Measurements from ENCODE around the gene NBAS. TPM values are rescaled to one million over a fixed set of nuclear protein-coding genes. Genes with fewer than 3 reads are reported as not detected.
"Not testable (repeated sequence)": the region's sequence is repeated elsewhere in the genome, so short reads cannot be mapped to it uniquely, and the experiment has no call there.

NBAS gene
- total RNA-seq, 1 donor from 2014 or later = 36.0 TPM

GRCh38 chr2:15272942-15273341 lies 288.2 kb downstream of the NBAS start:
- intact Hi-C loops (cut with micrococcal nuclease) = no loop called here

GRCh38 chr2:15271941-15272542 lies 289.1 kb downstream of the NBAS start:
- intact Hi-C loops (cut with micrococcal nuclease) = no loop called here

- intact Hi-C loops (cut with micrococcal nuclease) = no loop called here
Observed at GRCh38 chr2:15271276-15271675, 289.9 kb downstream of the NBAS start.

- intact Hi-C loops (cut with micrococcal nuclease) = no loop called here
Observed at GRCh38 chr2:15269043-15269442, 292.1 kb downstream of the NBAS start.

- intact Hi-C loops (cut with micrococcal nuclease) = no loop called here
Observed at GRCh38 chr2:15265889-15266288, 295.2 kb downstream of the NBAS start.

GRCh38 chr2:15263976-15264685 lies 297.0 kb downstream of the NBAS start:
- intact Hi-C loops (cut with micrococcal nuclease) = no loop called here

- intact Hi-C loops (cut with micrococcal nuclease) = no loop called here
Observed at GRCh38 chr2:15262792-15263191, 298.3 kb downstream of the NBAS start.

GRCh38 chr2:15260835-15261234 lies 300.3 kb downstream of the NBAS start:
- intact Hi-C loops (cut with micrococcal nuclease) = no loop called here

GRCh38 chr2:15260196-15260595 lies 300.9 kb downstream of the NBAS start:
- intact Hi-C loops (cut with micrococcal nuclease) = no loop called here

- intact Hi-C loops (cut with micrococcal nuclease) = no loop called here
Observed at GRCh38 chr2:15259356-15259756, 301.8 kb downstream of the NBAS start.

GRCh38 chr2:15258385-15258784 lies 302.7 kb downstream of the NBAS start:
- intact Hi-C loops (cut with micrococcal nuclease) = not testable (repeated sequence)

GRCh38 chr2:15253835-15254286 lies 307.3 kb downstream of the NBAS start:
- intact Hi-C loops (cut with micrococcal nuclease) = no loop called here

- intact Hi-C loops (cut with micrococcal nuclease) = no loop called here
Observed at GRCh38 chr2:15253247-15253646, 307.9 kb downstream of the NBAS start.

- intact Hi-C loops (cut with micrococcal nuclease) = no loop called here
Observed at GRCh38 chr2:15251753-15252152, 309.4 kb downstream of the NBAS start.

- intact Hi-C loops (cut with micrococcal nuclease) = not testable (repeated sequence)
Observed at GRCh38 chr2:15250946-15251345, 310.2 kb downstream of the NBAS start.

- intact Hi-C loops (cut with micrococcal nuclease) = no loop called here
Observed at GRCh38 chr2:15246870-15247269, 314.3 kb downstream of the NBAS start.

GRCh38 chr2:15243762-15244161 lies 317.4 kb downstream of the NBAS start:
- intact Hi-C loops (cut with micrococcal nuclease) = no loop called here

GRCh38 chr2:15242936-15243461 lies 318.1 kb downstream of the NBAS start:
- intact Hi-C loops (cut with micrococcal nuclease) = no loop called here

- intact Hi-C loops (cut with micrococcal nuclease) = no loop called here
Observed at GRCh38 chr2:15241929-15242328, 319.2 kb downstream of the NBAS start.

- intact Hi-C loops (cut with micrococcal nuclease) = no loop called here
Observed at GRCh38 chr2:15241201-15241600, 319.9 kb downstream of the NBAS start.

- intact Hi-C loops (cut with micrococcal nuclease) = no loop called here
Observed at GRCh38 chr2:15238028-15238427, 323.1 kb downstream of the NBAS start.

- intact Hi-C loops (cut with micrococcal nuclease) = no loop called here
Observed at GRCh38 chr2:15230599-15231192, 330.4 kb downstream of the NBAS start.
